GM18505 (cell line): ENCODE results near the gene GTSE1.

ENCODE experiments used
- ATAC-seq: cut with Tn5 transposase; IDR thresholded peaks from one replicate; pipeline ENCODE4 v1.9.1; 2021; ENCODE audit not compliant: unreplicated experiment
- POLR2A ChIP-seq: IDR thresholded peaks from 4 replicates; pipeline ENCODE4 v1.6.1; 2011; ENCODE audit warnings: borderline replicate concordance; ENCODE audit not compliant: insufficient read depth, insufficient read length; ENCODE audit errors: extremely low read depth

GTSE1 gene

GRCh38 chr22:46379066-46379930, 82.6 kb downstream of the GTSE1 start:
- no peak for TF ChIP-seq POLR2A
- no peak for ATAC-seq

GRCh38 chr22:46380069-46380468, 83.4 kb downstream of the GTSE1 start:
- TF ChIP-seq POLR2A, result no peak
- ATAC-seq, result no peak
